Raji (cell line): Measurements from ENCODE around the gene AAMP.

Experiments used
- POLR2A ChIP-seq: IDR thresholded peaks from 2 replicates; pipeline ENCODE4 v1.6.1; 2011; ENCODE audit warnings: low read depth, low read length, control low read depth; ENCODE audit not compliant: insufficient read depth

The AAMP gene, protein sequence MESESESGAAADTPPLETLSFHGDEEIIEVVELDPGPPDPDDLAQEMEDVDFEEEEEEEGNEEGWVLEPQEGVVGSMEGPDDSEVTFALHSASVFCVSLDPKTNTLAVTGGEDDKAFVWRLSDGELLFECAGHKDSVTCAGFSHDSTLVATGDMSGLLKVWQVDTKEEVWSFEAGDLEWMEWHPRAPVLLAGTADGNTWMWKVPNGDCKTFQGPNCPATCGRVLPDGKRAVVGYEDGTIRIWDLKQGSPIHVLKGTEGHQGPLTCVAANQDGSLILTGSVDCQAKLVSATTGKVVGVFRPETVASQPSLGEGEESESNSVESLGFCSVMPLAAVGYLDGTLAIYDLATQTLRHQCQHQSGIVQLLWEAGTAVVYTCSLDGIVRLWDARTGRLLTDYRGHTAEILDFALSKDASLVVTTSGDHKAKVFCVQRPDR

DNA sequence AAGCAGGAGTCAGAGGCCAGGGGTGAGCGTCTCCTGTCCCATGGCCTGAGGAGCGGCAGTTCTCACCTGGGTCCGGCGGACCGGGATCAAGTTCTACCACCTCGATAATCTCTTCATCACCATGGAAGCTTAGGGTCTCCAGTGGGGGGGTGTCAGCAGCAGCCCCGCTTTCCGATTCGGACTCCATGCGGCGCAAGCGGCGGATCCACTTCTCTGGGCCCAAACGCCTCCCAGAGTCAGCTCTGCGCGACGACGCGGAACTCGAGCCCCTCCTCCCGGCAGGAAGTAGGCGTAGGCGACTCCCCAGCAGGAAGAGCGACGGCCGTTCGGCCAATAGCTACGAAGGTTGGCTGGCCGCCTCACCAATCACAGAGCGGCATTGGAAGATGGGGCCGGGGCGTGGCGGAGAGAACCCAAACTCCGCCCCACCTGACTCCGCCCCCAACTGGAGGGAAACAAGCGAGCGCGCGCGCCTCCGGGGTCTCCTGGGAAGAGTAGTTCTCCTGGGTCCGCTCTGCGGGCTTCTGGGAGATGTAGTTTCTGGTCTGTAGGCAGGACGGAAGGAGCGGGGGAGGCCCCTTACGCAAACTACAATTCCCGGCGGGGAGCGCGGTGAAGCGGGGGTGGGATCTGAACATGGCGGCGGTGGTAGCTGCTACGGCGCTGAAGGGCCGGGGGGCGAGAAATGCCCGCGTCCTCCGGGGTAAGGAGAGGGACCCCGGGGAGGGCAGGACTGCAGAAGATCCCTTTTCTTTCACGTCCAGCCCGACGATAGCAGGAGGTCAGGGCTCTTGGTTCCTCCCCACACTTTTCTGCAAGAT is at the start of gene AAMP, which contains the start of gene PNKD:
Gene AAMP (minus strand): TSS at position 238 of the 821 bp plus-strand sequence. CDS start 51 bp downstream, at position 187.
Gene PNKD (plus strand): TSS at position 620 of the 821 bp plus-strand sequence. CDS start 17 bp downstream, at position 637.
- TF ChIP-seq POLR2A: peak; percentile 79

DNA sequence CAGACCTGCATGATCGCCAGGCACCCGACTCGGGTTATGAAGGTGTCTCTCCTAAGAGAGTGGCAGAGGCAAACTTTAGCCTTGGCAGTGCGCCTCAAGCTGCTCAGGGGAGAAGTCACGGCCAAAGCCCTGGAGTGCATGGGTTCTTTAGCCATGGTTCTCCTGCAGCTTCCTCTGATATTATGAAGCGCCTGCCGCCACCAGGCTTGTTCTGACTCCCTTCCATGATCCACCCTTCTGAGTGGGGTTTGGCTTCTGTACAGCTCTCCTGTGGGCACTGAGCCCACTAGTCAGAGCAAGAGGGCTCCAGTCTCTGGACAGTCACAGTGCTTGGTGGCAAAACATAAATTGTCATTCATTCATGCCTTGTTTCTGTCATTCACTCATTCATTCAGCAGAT is 48.3 kb upstream of the AAMP start:
- no peak for TF ChIP-seq POLR2A

DNA sequence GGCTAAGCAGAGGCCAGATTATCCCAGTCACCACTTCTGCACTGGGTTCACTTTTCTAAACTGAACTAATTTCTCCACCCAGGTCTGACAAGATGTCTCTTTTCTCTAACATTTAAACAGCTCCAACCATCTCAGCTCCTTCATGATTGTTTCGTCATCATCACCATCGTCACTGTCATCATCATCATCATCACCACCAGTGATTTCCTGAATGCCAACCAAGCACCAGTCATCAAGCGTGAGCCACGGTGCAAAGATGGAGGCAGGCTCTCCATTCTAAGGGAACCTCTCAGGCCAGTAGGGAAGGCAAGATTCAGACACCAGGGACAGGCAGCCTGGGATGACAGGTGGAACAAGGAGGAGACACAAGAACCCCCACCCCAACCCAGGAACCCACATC is 47.9 kb upstream of the AAMP start:
- no peak for TF ChIP-seq POLR2A

- TF ChIP-seq POLR2A: no peak
These were observed 47.3 kb upstream of the AAMP start for GRCh38 chr2:218317303-218317630.

DNA sequence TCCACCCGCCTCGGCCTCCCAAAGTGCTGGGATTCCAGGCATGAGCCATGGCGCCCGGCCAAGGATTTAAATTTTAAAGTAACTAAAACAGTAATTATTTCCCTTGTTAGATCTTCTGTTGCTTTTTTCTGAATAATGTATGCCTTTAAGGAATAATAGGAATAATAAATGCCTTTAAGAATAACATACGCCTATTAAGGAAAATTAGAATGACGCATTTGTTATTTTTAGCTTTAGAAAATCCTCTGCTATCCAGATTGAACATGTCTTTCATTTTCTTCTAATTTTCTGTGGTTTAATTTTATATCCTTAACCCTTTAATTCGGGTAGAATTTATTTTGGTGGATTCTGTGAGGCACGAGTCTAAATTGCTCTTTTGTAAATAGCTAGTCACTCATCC is 45.5 kb upstream of the AAMP start:
- TF ChIP-seq POLR2A: no peak

GRCh38 chr2:218313356-218313755 is 43.4 kb upstream of the AAMP start:
- TF ChIP-seq POLR2A: no peak

GRCh38 chr2:218312267-218312756 is 42.4 kb upstream of the AAMP start:
- TF ChIP-seq POLR2A: no peak

- TF ChIP-seq POLR2A: no peak
These were observed 41.1 kb upstream of the AAMP start for GRCh38 chr2:218310853-218311540.

GRCh38 chr2:218307415-218308090 is 37.6 kb upstream of the AAMP start:
- no peak for TF ChIP-seq POLR2A

DNA sequence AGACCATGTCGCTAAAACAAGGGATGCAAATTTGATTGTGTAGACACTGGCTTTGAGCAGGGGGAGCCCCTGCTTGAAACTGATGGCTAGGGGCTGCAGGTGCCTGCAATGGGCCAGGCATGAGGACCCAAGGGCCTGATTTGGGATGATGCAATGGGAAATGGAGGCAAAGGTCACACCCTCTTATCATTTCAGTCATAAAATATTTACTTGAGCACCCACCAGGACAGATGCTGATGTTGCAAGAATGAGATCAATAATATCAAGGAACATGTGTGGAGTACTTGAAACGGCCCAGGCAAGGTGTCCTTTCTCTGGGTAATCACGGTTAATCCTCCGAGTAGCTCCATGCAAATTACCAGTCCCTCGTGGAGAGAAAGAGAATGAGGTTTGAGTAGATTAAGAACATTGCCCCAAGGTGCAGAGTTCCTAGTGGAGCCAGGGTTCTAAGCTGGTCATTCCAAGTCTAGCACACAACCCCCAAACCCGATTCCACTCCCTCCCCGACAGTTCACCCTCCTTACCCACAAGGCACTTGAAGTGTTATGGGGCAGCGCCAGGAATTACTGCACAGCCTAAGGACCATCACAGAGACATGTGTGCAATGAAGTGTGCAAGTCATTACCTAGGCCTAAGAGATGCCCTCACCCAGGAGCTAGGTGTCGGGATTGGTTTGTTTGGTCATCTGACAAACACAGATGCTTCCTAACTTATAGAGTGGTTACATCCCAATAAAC is 36.4 kb upstream of the AAMP start:
- TF ChIP-seq POLR2A: no peak

DNA sequence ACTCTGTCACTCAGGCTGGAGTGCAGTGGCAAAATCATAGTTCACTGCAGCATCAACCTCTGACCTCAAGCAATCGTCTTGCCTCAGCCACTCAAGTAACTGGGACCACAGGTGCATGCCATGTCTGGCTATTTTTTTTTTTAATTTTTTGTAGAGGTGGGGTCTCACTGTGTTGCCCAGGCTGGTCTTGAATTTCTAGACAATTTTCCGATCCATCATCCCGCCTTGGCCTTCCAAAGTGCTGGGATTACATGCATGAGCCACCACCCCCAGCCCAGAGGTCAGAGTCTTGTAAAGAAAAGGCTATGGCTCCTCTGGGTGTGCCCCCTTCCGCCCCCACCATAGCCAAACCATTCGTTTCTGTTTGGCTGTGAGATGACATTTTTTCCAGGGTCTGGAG is 35.4 kb upstream of the AAMP start:
- TF ChIP-seq POLR2A: no peak

DNA sequence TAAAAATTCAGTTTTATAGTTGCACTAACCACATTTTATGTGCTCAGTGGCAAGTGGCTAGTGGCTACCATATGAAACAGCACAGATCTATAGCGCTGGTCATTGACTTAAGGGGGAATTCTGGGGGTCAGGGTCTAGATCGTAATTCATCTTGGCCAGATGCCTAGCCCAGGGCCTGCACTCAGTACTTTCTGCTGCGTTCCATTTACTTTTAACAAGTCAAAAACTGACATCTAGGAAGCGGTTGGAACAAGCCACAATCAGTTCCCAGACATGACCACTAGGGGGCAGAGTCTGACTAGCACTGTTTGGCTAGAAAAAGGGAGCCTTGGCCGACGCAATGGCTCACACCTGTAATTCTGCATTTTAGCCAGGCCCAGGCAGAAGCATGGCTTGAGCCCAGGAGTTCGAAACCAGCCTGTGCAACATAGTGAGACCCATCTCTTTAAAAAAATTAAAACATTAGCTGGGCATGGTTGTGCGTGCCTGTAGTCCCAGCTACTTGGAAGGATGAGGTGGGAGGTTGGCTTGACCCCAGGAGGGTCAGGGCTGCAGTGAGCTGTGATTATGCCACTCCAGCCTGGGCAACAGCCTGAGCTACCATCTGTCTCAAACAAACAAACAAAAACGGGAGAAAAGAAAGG is 31.4 kb upstream of the AAMP start:
- no peak for TF ChIP-seq POLR2A

DNA sequence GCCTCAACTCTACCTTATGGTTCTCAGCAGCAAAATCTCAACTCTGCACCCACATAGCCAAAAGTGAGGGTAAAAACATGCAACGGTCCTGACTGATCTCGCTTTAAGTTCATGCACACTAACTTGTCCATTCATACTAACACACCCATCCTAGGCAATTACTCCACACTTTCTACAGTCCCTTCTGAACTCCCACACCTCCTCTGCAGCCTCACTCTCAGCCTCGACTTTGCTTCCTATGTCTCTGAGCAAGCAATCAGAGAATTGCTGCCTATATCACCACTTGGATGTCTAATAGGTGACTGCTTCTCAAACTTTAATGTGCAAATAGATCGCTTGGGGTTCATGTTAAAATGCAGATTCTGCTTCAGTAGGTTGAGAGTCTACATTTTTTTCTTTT is 30.2 kb upstream of the AAMP start:
- no peak for TF ChIP-seq POLR2A
